ENCODE data around the gene OR2M5. TPM values are rescaled to one million over a fixed set of nuclear protein-coding genes. Genes with fewer than 3 reads are reported as not detected.

The OR2M5 gene
- total and polyA plus RNA-seq, 2 experiments from 2014 or later, result not detected

- Histone ChIP-seq H3K9ac (no peak overlapping the region), H3K9me3 (ENCODE audit: low read depth) (no peaks in the 10 kb centered on the region), H3K79me2 (ENCODE audit: insufficient read depth) (no peaks in the 10 kb centered on the region), H3K27me3 (replicated peaks; ENCODE audit: insufficient read depth) (no peaks in the 10 kb centered on the region), H3K27ac (no peak overlapping the region), H3K4me1 (ENCODE audit: insufficient read depth) (no peaks in the 10 kb centered on the region), H3F3A (ENCODE audit: insufficient read depth) (no peaks in the 10 kb centered on the region), H3K9me2 (ENCODE audit: insufficient read depth) (no peaks in the 10 kb centered on the region), H3K4me3 (no peak overlapping the region), H2AFZ (no peak overlapping the region), H3K4me2 (ENCODE audit: unreplicated experiment) (no peak overlapping the region), H3K36me3 (ENCODE audit: low read depth) (no peaks in the 10 kb centered on the region), H4K20me1 (ENCODE audit: insufficient read depth) (no peaks in the 10 kb centered on the region)
- 48 to 51% methylated on average over 6 of the region's 6 CpGs for WGBS, 2 experiments (ENCODE audit: low coverage in 1 of 2, low lambda C conversion rate in 2 of 2, missing lambda C conversion rate in 2 of 2)
- no peak for DNase-seq
- in situ Hi-C loops (cut with MboI), result no loop called here
- no peak for TF ChIP-seq EZH2 (IDR thresholded peaks at IDR 0.05; ENCODE audit: insufficient read depth, poor library complexity, severe bottlenecking)
- TF ChIP-seq EZH2phosphoT487 (IDR thresholded peaks at IDR 0.05; ENCODE audit: insufficient read depth, low read depth), result no peak
Measured at GRCh38 chr1:248152056-248152827, 7.3 kb downstream of the OR2M5 start.

- Histone ChIP-seq H3K4me1 (ENCODE audit: insufficient read depth) (no peaks in the 10 kb centered on the region), H3F3A (ENCODE audit: insufficient read depth) (no peaks in the 10 kb centered on the region), H3K4me3 (no peak overlapping the region), H3K27me3 (replicated peaks; ENCODE audit: insufficient read depth) (no peaks in the 10 kb centered on the region), H3K9ac (no peak overlapping the region), H3K79me2 (ENCODE audit: insufficient read depth) (no peaks in the 10 kb centered on the region), H3K4me2 (ENCODE audit: unreplicated experiment) (no peak overlapping the region), H4K20me1 (ENCODE audit: insufficient read depth) (no peaks in the 10 kb centered on the region), H3K27ac (no peak overlapping the region), H3K36me3 (ENCODE audit: low read depth) (no peaks in the 10 kb centered on the region), H2AFZ (no peak overlapping the region), H3K9me3 (ENCODE audit: low read depth) (no peaks in the 10 kb centered on the region), H3K9me2 (ENCODE audit: insufficient read depth) (no peaks in the 10 kb centered on the region)
- no peak for DNase-seq
- 19 to 25% methylated on average over 1 of the region's 1 CpG for WGBS, 2 experiments (ENCODE audit: low coverage in 1 of 2, low lambda C conversion rate in 2 of 2, missing lambda C conversion rate in 2 of 2)
- in situ Hi-C loops (cut with MboI), result no loop called here
- TF ChIP-seq EZH2phosphoT487 (IDR thresholded peaks at IDR 0.05; ENCODE audit: insufficient read depth, low read depth), result no peak
- TF ChIP-seq EZH2 (IDR thresholded peaks at IDR 0.05; ENCODE audit: insufficient read depth, poor library complexity, severe bottlenecking), result no peak
Measured at GRCh38 chr1:248155927-248156326, 11.0 kb downstream of the OR2M5 start.

- Histone ChIP-seq H3K4me1 (ENCODE audit: insufficient read depth) (no peaks in the 10 kb centered on the region), H3K36me3 (ENCODE audit: low read depth) (no peaks in the 10 kb centered on the region), H3K9me3 (ENCODE audit: low read depth) (no peaks in the 10 kb centered on the region), H3K9ac (no peak overlapping the region), H3K27ac (no peak overlapping the region), H3K27me3 (replicated peaks; ENCODE audit: insufficient read depth) (no peaks in the 10 kb centered on the region), H3K9me2 (ENCODE audit: insufficient read depth) (no peaks in the 10 kb centered on the region), H2AFZ (no peak overlapping the region), H3K4me3 (no peak overlapping the region), H3F3A (ENCODE audit: insufficient read depth) (no peaks in the 10 kb centered on the region), H3K79me2 (ENCODE audit: insufficient read depth) (no peaks in the 10 kb centered on the region), H4K20me1 (ENCODE audit: insufficient read depth) (no peaks in the 10 kb centered on the region), H3K4me2 (ENCODE audit: unreplicated experiment) (no peak overlapping the region)
- TF ChIP-seq EZH2 (IDR thresholded peaks at IDR 0.05; ENCODE audit: insufficient read depth, poor library complexity, severe bottlenecking), result no peak
- TF ChIP-seq EZH2phosphoT487 (IDR thresholded peaks at IDR 0.05; ENCODE audit: insufficient read depth, low read depth), result no peak
- 24 to 41% methylated on average over 4 of the region's 4 CpGs for WGBS, 2 experiments (ENCODE audit: low coverage in 1 of 2, low lambda C conversion rate in 2 of 2, missing lambda C conversion rate in 2 of 2)
- in situ Hi-C loops (cut with MboI), result no loop called here
- no peak for DNase-seq
Measured at GRCh38 chr1:248158758-248159157, 13.8 kb downstream of the OR2M5 start.

GRCh38 chr1:248164031-248164430, 19.1 kb downstream of the OR2M5 start:
- TF ChIP-seq EZH2phosphoT487 (IDR thresholded peaks at IDR 0.05; ENCODE audit: insufficient read depth, low read depth), result no peak
- TF ChIP-seq EZH2 (IDR thresholded peaks at IDR 0.05; ENCODE audit: insufficient read depth, poor library complexity, severe bottlenecking), result no peak
- in situ Hi-C loops (cut with MboI), result no loop called here
- H3K4me2 ChIP-seq (ENCODE audit: unreplicated experiment), result no peak overlapping the region
- no peaks in the 10 kb centered on the region for H3K36me3 ChIP-seq (ENCODE audit: low read depth)
- DNase-seq, result no peak
- H4K20me1 ChIP-seq (ENCODE audit: insufficient read depth), result no peaks in the 10 kb centered on the region
- no peaks in the 10 kb centered on the region for H3K9me3 ChIP-seq (ENCODE audit: low read depth)
- H3F3A ChIP-seq (ENCODE audit: insufficient read depth), result no peaks in the 10 kb centered on the region
- 42 to 53% methylated on average over 11 of the region's 12 CpGs for WGBS, 2 experiments (ENCODE audit: low coverage in 1 of 2, low lambda C conversion rate in 2 of 2, missing lambda C conversion rate in 2 of 2)
- no peaks in the 10 kb centered on the region for H3K9me2 ChIP-seq (ENCODE audit: insufficient read depth)
- H3K27me3 ChIP-seq (replicated peaks; ENCODE audit: insufficient read depth), result no peaks in the 10 kb centered on the region
- H3K4me1 ChIP-seq (ENCODE audit: insufficient read depth), result no peaks in the 10 kb centered on the region
- H3K9ac ChIP-seq, result no peak overlapping the region
- H2AFZ ChIP-seq, result no peak overlapping the region
- no peak overlapping the region for H3K27ac ChIP-seq
- no peak overlapping the region for H3K4me3 ChIP-seq
- H3K79me2 ChIP-seq (ENCODE audit: insufficient read depth), result no peaks in the 10 kb centered on the region
